Activated naive CD4-positive, alpha-beta T cell treated with anti-CD3 and anti-CD28 coated beads, Interleukin-2, amount 50 U/mL, for 16 hours (primary cell): Measurements from ENCODE around the gene GRM4.
A peak's percentile ranks its signal among the peaks of the same experiment; 100 is the strongest.
"Not testable (repeated sequence)": the region's sequence is repeated elsewhere in the genome, so short reads cannot be mapped to it uniquely, and the experiment has no call there.

Experiments used
- DNase-seq: peaks from one replicate; pipeline ENCODE4 v3.0.0-alpha.2; 2020

Gene GRM4

GRCh38 chr6:34059914-34060313 lies 86.0 kb downstream of the GRM4 start:
- no peak for DNase-seq

DNA sequence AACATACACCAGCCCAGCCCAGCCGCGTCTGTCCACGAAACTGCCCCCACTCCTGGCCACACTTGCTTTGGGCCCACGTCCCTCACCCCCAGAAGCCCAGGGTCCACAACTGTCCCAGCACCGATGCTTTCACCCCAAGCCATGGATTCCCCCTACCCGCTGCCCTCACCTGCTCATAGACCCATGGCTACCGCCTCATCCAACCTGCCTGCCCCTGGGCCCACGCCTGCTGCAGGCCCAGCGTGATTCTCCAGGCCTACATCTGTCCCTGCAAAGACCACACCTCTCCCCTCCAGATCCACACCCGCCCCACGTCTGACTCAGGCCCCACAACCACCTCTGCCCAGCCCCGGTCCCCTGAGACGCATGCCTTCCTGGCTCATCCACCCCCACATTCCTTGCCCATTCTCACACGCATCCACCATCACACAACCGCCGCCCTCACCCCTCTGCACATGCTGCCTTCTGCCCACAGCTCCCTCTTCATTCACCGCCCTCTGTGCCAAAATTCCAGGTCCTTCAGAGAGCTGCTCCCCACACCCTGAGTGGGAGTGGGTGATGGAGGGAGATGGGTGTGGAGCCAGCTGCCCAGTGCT lies 86.7 kb downstream of the GRM4 start:
- no peak for DNase-seq

- DNase-seq, result no peak
These were observed 88.1 kb downstream of the GRM4 start for GRCh38 chr6:34057790-34058189.

DNA sequence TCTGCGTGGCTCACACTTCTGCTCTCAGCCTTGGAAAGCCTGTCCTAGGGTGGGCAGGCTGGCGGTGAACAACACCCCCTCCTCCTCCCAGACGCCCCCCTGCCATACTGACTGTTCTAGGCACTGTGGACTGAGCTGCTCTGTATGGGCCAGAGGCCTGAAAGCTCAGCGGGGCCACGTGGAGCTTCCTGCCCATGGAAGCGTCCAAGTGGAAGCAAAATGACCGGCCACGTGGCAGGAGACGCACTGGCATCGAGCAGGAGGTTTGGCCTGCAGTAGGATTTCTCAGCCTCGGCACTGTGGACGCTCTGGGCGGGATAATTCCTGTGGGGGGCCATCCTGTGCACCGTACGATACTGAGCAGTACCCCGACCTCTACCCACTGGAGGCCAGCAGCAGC lies 88.7 kb downstream of the GRM4 start:
- no peak for DNase-seq

DNA sequence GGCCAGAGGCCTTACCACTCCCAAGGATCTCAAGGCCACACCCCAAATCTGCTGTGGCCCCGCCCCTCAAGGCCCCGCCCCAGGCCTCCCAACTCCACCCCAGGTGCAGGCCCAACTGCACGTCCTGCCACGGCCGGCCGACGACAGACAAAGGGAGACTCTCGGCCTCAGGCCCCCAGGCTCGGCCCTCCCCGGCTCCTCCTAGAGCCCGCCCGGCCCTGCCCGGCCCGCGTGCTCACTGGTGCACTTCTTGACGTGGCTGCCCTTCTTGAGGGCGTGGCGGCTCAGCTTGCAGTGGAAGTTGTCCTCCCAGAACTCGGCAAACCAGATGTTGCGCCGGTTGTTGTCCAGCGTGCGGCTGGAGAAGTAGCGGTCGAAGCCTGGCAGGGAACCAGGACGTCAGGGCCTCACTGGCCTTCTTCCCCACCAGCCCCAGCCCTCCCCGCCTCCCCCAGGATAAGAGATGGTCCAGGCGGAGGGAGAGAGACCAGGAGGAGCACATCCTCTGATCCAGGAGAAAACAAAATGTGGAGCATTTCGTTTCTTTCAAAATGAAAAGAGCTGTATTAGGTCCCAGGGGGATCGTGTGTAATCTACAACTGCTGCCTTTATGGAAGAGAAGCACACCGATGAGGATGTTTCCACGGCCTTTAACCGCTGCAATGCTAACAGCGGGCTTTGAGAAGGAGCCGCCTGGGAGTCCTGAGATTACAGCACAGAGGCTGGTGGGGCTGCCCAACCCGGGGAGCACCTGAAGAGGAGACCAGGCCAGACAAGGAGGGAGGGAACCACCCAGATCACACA lies 89.4 kb downstream of the GRM4 start:
- DNase-seq, result no peak

DNA sequence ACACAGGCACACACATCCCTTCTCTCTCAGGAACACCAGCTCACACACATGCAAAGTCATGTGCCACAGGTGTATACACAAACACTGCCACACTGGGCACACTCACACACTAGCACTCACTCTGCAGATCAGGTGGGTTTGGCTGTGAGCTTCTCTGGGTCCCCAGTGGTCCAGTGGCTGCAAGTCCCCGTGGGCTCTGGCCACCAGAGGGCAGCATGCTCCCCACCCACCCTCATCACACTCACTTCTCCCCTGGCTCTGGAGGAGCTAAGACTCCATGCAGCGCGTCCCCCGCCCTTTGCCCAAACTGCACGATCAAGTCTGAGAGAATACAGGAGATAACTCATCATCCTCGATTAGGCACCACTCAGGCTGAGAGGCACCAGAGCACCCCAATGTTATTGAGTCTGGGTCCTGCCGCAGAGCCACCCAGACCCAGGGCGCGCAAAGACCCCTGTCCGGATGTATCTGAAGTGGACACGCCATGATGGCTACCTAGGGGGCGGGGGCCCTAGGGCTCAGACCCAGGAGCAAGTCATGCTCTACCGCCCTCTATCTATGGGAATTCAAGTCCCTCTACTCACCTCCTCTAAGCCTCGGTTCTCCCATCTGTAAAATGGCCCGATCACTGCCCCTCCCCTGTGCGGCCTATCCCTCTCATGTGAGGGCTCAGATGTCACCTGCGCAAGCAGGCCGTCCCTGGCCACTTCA lies 90.5 kb downstream of the GRM4 start:
- peak; percentile 65 for DNase-seq

- no peak for DNase-seq
These were observed 92.2 kb downstream of the GRM4 start for GRCh38 chr6:34053721-34054120.

GRCh38 chr6:34052918-34053608 lies 92.8 kb downstream of the GRM4 start:
- no peak for DNase-seq

- no peak for DNase-seq
These were observed 93.6 kb downstream of the GRM4 start for GRCh38 chr6:34052071-34052825.

DNA sequence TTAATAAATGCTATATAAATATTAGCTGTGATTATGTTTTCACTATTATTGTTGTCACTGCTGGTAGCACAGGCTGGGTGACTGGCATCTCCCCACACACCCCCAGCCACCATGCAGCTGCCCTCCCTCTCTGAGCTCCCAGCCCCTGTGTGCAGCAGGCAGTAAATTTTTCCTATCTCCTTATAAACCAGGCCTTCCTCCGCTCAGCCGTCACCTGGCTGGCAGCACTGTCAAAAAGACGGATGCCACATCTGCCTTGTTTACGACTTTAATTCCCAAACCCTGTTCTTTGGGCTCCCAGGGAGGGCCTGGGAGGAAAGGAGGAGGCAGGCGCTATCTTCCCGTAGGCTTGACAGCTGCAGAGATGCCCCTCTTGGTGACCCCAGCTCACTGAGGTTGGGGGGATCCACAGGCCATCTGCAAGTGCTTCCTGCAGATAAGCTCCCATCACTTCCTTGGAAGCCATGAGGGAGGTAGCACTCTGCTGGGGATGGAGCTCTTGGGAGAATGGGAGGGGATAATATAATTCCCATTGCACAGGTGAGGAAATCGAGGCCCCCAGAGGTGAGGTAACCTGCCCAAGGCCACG lies 94.5 kb downstream of the GRM4 start:
- no peak for DNase-seq

DNA sequence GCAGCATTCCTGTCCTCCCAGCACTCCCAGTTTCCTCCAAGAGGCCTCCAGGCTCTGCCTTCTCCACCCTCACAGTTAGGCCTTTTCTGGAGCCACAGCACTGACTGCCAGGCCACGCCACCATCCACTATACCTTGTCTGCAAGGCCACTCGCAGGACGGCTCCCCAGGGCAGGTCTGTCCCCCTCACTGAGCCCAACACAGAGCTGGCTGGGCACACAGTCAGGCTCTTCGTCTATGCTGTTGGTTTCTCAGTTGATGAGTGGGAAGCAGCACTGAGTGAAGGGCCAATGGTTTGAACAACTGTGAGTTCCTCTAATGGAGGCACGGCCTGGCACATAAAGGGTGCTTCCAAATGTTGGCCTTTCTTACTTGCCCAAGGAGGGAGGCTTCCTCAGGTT lies 95.2 kb downstream of the GRM4 start:
- no peak for DNase-seq

- DNase-seq, result no peak
These were observed 96.2 kb downstream of the GRM4 start for GRCh38 chr6:34049395-34050342.

- DNase-seq, result no peak
These were observed 97.7 kb downstream of the GRM4 start for GRCh38 chr6:34047913-34048867.

GRCh38 chr6:34046617-34047016 lies 99.3 kb downstream of the GRM4 start:
- DNase-seq, result no peak

DNA sequence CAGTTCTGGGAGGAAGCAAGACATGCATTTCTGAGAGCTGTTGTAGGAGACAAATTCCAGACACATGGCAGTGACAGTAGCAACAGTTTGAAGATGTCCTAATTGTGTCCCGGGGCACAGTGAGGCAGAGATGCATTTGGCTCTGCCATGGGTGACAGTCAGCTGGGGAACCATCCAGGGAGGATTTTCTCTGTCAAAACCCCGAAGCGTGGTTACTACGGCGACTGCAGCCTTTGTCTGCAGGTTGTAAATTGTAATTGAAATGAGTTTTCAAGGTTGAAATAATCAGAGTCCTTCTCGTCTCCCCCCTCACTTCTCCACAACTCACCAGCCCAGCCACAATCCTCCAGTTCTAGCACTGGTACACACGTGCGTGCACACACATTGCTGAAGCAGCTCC lies 100.1 kb downstream of the GRM4 start:
- DNase-seq, result no peak

DNA sequence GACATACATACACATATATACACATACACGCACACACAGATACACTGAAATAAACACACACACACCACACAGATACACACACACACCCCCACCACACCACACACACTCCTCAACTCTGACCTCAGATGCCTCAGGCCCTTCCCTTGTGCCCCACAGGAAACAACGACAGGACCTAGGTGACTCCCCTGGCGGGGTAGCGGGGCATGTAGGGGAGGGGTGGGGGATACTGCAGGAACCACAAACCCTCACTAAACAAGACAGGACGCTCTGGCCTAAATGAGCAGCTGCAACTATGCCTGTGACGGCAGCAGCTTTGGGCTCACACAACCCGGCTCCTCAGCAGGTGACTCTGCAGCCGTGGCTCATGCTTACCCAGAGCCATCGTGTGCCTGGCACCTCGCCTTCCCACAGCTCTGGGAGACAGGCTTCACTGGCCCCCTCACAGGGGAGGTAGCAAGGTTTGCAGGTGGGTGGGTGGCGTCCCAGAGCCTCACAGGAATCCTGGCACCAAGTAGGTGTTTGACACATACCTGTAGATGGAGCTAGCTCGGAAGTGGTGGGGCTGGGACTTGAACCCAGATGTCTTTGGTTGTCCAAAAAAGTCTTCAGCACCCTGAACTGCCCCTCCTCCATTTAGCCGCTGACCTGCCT lies 100.8 kb downstream of the GRM4 start:
- DNase-seq, result no peak

- no peak for DNase-seq
These were observed 102.5 kb downstream of the GRM4 start for GRCh38 chr6:34043359-34043758.

DNA sequence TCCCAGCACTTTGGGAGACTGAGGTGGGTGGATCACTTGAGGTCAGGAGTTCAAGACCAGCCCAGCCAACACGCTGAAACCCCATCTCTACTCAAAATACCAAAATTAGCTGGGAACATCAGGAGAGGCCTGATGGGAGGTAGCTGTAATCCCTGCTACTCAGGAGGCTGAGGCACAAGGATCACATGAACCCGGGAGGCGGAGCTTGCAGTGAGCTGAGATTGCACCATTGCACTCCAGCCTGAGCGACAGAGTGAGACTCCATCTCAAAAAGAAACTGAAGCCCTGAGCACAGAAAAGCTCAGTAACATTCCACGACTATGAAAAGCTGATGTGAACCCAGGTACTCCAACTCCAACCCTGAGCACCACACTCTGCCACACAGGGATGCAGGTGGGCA lies 103.9 kb downstream of the GRM4 start:
- DNase-seq, result not testable (repeated sequence)

DNA sequence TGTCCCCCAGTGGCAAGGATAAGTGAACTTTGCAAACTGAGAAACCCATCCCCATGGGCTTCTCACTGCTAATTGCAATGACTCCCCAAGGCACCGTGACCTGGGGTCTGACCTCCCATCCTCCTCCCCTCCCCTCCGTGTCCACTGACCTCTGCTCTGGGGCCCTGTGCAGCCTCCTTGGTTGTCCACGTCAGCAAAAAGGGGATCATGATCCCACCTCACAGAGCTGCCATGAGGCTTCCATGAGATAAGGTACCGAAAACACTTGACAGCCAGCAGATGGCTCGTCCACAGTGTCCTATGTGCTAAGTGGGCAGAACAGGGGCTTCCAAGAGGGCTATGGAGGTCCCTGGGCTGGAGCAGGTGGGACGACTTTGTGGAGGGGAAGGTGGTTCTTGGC lies 104.5 kb downstream of the GRM4 start:
- no peak for DNase-seq
